Measurements from ENCODE around the gene CDR2.

Gene CDR2

DNA sequence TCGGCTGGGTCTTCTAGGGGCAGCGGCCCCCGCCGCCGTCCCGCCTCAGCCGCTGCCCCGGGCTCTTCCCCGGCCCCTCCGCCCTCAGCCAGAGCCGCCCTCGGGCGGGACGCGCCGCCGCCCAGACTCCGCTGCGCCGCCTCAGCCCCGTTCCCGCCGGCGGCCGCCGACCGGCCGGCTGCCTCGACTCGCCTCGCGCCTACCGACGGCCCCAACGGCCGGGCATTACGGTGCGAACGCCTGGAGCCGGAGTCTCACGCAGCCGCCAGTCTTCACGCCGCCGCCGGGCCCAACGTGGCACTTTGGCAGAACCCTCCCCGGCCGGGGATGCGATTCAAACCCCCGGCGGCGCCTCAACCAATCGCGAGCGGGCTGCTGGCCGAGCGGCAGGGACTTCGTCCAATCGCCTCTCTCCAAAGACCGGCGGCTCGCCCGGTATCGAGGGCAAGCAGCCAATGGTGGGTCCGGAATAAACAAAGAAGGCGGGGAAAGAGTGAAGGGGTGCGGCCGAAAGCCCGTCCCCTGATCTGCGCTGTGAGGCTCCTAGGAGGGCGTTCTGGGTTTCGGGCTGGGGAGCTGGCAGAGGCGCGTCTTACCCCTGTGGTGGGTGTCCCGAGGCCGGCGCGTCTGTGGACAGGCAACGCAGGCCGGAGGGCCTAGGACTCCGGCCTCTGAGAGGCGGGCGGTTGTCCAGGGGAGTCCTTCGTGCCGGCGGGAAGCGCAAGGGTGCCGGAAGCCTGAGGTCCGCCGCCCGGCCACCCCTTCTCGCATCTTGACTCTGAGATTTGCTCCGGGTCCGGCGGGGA, at the start of gene CDR2:
Gene CDR2, minus strand, starts transcription at position 309 of the 806 bp plus-strand sequence. CDS start 310 bp downstream, outside the sequence.
- TF ChIP-seq, protein P1, sequence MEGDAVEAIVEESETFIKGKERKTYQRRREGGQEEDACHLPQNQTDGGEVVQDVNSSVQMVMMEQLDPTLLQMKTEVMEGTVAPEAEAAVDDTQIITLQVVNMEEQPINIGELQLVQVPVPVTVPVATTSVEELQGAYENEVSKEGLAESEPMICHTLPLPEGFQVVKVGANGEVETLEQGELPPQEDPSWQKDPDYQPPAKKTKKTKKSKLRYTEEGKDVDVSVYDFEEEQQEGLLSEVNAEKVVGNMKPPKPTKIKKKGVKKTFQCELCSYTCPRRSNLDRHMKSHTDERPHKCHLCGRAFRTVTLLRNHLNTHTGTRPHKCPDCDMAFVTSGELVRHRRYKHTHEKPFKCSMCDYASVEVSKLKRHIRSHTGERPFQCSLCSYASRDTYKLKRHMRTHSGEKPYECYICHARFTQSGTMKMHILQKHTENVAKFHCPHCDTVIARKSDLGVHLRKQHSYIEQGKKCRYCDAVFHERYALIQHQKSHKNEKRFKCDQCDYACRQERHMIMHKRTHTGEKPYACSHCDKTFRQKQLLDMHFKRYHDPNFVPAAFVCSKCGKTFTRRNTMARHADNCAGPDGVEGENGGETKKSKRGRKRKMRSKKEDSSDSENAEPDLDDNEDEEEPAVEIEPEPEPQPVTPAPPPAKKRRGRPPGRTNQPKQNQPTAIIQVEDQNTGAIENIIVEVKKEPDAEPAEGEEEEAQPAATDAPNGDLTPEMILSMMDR (IDR thresholded peaks at IDR 0.05): no peak

GRCh38 chr16:22423716-22424115, 49.3 kb upstream of the CDR2 start:
- TF ChIP-seq, protein P1 (IDR thresholded peaks at IDR 0.05): no peak

DNA sequence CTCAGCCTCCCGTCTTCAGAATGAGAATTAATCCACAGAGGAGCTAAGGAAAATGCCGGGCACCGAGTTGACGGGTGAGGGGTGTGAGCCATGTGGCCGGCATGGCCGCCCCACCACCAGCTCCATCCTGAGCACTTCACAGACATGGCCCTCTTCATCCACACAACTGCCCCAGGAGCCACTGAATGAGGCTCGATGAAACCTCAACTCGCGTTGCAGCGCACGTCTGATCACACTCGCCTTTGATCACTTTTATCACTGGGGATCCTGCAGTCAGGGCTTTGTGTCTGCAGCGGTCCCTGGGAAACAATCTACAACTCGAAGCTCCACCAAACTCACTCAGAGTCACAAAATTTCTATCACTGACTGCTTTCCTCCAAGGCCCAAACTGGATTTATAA, 46.7 kb upstream of the CDR2 start:
- TF ChIP-seq, protein P1 (IDR thresholded peaks at IDR 0.05): no peak

DNA sequence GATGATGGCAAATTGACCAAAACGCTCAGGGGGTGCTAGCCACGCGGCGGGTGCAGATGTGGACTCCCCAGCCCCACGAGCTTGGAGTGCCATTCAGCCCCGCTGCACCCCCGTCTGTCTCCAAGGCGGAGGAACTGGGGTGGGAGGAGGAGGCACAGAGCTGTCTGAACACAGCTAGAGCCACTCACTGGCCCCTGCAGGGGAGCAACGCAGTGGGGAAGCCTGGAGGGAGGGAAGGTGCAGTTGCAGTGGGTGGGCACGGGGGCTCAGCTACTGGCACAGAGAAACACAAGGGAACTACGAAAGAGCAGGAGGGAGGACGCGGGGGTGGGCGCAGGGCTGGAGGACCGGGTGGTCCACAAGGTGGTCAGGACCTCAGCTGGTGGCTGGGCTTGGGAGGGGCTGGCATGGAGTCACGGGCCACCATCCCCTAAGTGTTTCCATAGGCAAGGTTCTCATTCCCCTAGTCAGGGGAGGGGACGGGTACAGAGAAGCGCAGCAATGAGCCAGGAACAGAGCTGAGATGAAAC, 46.3 kb upstream of the CDR2 start:
- TF ChIP-seq, protein P1 (IDR thresholded peaks at IDR 0.05): no peak

DNA sequence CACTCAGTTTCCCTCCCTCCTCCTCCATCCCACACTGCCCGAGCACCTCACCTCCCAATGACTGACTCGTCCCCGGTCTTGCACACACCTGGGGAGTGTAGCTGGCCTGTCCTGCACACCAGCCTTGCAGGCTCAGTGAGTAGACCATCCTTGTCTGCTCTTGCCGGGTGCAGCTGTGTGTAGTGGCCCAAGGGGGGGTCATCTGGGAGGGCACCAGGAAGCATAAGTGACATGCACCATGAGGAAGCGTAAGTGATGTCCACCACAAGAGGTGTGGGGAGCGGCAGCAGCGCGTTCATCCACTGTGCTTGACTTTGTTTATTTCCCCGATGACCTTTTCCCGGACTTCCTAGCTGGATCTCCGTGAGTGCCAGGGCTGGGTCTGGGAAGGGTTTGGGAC, 45.5 kb upstream of the CDR2 start:
- TF ChIP-seq, protein P1 (IDR thresholded peaks at IDR 0.05): no peak

- TF ChIP-seq, protein P1 (IDR thresholded peaks at IDR 0.05): no peak
These were observed 44.4 kb upstream of the CDR2 start for GRCh38 chr16:22418826-22419225.

GRCh38 chr16:22417019-22417418, 42.6 kb upstream of the CDR2 start:
- TF ChIP-seq, protein P1 (IDR thresholded peaks at IDR 0.05): no peak
